PFSK-1 (cell line): ENCODE results near the gene AANAT.

Source experiments
- FOXP2 ChIP-seq: optimal IDR thresholded peaks from 2 replicates; pipeline ENCODE3; 2011; ENCODE audit warnings: borderline replicate concordance, control low read depth, inconsistent platforms; ENCODE audit not compliant: insufficient read depth; ENCODE audit errors: extremely low read length, extremely low read depth
- POLR2AphosphoS5 ChIP-seq: IDR thresholded peaks from 2 replicates; pipeline ENCODE4 v1.6.1; 2012; ENCODE audit warnings: low read depth, mild to moderate bottlenecking, control low read depth, low read length, moderate library complexity
- SIN3A ChIP-seq: IDR thresholded peaks from 2 replicates; pipeline ENCODE4 v1.6.1; 2012; ENCODE audit warnings: mild to moderate bottlenecking, low read length, moderate library complexity, borderline replicate concordance; ENCODE audit not compliant: insufficient read depth
- TAF1 ChIP-seq: IDR thresholded peaks from 2 replicates; pipeline ENCODE4 v1.6.1; 2012; ENCODE audit warnings: low read length, control low read depth, borderline replicate concordance; ENCODE audit not compliant: insufficient read depth
- TF ChIP-seq, protein P1 (sequence below), 2 experiments: IDR thresholded peaks; 2 replicates each; pipeline versions ENCODE4 v1.6.1 to v1.8.0; 2011 to 2012; ENCODE audit warnings: low read depth in 2 of 2, low read length in 2 of 2, control low read depth in 1 of 2, inconsistent platforms in 1 of 2, mild to moderate bottlenecking in 1 of 2, moderate library complexity in 1 of 2; ENCODE audit not compliant: insufficient read depth in 1 of 2

AANAT gene

DNA sequence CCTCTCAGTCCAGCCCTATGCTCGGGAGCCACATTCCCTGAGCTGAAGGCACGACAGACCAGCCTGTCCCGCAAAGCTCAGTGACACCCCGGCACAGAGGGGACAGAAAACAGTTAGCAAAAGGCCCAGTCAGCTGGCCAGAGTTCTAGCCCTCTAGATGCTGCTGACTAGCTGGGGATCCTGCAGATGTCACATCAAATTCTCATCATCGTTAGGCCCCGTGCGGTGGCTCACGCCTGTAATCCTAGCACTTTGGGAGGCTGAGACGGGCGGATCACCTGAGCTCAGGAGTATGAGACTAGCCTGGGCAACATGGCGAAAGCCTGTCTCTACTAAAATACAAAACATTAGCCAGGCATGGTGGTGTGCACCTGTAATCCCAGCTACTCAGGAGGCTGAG is 31.7 kb upstream of the AANAT start:
- TF ChIP-seq POLR2AphosphoS5 (no peak), FOXP2 (no peak), TAF1 (no peak), SIN3A (no peak)
- TF ChIP-seq, protein P1, sequence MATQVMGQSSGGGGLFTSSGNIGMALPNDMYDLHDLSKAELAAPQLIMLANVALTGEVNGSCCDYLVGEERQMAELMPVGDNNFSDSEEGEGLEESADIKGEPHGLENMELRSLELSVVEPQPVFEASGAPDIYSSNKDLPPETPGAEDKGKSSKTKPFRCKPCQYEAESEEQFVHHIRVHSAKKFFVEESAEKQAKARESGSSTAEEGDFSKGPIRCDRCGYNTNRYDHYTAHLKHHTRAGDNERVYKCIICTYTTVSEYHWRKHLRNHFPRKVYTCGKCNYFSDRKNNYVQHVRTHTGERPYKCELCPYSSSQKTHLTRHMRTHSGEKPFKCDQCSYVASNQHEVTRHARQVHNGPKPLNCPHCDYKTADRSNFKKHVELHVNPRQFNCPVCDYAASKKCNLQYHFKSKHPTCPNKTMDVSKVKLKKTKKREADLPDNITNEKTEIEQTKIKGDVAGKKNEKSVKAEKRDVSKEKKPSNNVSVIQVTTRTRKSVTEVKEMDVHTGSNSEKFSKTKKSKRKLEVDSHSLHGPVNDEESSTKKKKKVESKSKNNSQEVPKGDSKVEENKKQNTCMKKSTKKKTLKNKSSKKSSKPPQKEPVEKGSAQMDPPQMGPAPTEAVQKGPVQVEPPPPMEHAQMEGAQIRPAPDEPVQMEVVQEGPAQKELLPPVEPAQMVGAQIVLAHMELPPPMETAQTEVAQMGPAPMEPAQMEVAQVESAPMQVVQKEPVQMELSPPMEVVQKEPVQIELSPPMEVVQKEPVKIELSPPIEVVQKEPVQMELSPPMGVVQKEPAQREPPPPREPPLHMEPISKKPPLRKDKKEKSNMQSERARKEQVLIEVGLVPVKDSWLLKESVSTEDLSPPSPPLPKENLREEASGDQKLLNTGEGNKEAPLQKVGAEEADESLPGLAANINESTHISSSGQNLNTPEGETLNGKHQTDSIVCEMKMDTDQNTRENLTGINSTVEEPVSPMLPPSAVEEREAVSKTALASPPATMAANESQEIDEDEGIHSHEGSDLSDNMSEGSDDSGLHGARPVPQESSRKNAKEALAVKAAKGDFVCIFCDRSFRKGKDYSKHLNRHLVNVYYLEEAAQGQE (IDR thresholded peaks at IDR 0.05; ENCODE audit: insufficient read depth in 1 of 2, low read depth in 2 of 2, low read length in 2 of 2) = no peak

DNA sequence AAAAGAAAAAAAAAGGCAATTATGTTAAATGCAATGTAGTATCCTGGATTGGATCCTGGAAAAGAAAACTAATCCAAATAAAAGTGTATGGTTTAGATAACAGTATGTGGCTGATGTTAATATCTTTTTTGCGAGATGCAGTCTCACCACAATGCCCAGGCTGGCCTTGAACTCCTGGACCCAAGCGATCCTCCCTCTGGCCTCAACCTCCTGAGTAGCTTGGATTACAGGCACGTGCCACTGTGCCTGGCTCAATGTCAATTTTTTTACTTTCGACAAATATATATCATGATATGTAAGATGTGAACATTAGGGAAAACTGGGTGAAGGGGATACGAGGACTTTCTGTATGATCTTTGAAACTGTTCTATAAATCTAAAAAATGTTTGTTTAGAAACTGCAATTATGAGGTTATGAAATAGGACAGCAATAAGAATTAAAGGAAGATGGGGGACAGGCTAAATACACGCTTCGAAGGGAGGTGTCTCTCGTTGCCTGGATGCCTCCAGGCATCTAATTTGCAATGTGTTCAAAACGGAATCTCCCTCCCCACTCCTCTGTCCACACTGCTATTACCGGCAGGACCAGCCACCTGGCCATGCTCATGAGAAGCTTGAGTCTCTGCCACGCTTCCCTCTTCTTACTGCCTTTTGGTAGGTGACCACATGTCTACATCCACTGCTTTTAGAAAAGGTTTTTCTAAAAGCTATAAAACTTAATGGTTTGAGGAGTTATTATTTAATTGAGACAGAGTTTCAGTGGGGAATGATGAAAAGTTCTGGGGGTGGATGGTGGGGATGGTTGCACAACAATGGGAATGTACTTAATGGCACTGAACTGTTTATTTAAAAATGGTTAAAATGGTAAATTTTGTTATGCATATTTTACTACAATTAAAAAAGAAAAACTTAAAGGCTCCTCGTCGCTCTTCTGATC is 29.7 kb upstream of the AANAT start:
- TF ChIP-seq, protein P1 (IDR thresholded peaks at IDR 0.05; ENCODE audit: insufficient read depth in 1 of 2, low read depth in 2 of 2, low read length in 2 of 2) = no peak
- no peak for TF ChIP-seq TAF1
- TF ChIP-seq SIN3A = no peak
- TF ChIP-seq POLR2AphosphoS5 = no peak
- no peak for TF ChIP-seq FOXP2

DNA sequence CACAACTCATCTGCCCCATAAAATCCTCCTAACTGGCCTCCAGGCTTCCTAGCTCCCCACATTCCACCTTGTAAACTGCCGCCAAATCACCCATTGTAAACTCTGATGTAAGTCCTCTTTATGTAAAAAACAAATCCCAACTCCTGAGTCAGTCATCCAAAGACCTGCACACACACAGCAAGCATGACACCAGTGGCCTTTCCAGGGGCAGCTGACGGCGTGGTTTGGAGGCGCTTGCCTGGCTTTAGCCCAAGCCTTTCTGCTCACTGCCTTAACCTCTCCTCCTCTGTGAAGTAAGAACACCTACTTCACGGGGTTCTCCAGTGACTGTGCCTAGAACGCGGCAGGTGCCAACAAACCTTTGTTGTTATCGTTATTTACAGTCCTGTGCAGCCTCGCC is 28.5 kb upstream of the AANAT start:
- TF ChIP-seq TAF1 (no peak), FOXP2 (no peak), SIN3A (no peak), POLR2AphosphoS5 (no peak)
- TF ChIP-seq, protein P1 (IDR thresholded peaks at IDR 0.05; ENCODE audit: insufficient read depth in 1 of 2, low read depth in 2 of 2, low read length in 2 of 2) = no peak

DNA sequence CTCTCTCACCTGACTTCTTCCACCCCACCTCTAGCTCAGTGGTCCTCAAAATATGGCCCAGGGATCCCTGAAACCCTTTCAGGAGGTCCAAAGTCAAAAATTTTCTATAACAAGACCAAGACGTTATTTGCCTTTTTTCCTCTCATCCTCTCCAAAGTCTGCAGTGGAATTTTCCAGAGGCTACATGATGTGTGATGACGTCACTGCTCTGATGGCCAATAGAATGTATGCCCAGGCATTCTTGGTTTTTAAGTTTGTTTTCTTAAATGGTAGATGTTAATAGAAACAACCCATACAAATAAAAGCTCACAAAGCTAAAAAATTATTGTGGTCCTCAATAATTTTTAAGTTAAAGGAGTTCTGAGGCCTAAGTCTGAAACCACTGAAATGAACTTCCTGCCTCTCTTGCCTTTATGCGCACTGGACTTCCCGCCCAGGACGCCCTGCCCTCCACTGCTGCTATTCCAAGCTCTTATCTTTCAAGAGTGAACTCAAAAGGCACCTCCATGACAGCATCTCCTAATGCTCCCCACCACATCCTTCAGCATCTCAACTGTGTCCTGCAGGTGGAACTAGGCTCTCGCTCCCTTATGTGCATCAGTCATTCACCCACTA is 28.0 kb upstream of the AANAT start:
- TF ChIP-seq POLR2AphosphoS5 = no peak
- TF ChIP-seq FOXP2 = no peak
- TF ChIP-seq TAF1 = no peak
- TF ChIP-seq, protein P1 (IDR thresholded peaks at IDR 0.05; ENCODE audit: insufficient read depth in 1 of 2, low read depth in 2 of 2, low read length in 2 of 2) = no peak
- no peak for TF ChIP-seq SIN3A
